Vagina (tissue), 2 donors: Measurements from ENCODE around the gene TNS4.
A peak's percentile ranks its signal among the peaks of the same experiment; 100 is the strongest.

ENCODE experiments used
- CTCF ChIP-seq, 3 experiments: fragments of 450-650 bp in 2 of 3; fragments of 200-600 bp in 1 of 3; sonication (generic) in 1 of 3; IDR thresholded peaks; one replicate each; pipeline ENCODE4 v1.5.1; 2017 to 2019; ENCODE audit warnings: antibody characterized with exemption in 3 of 3, mild to moderate bottlenecking in 2 of 3, moderate library complexity in 2 of 3
- POLR2A ChIP-seq, 2 donors: fragments of 450-650 bp; IDR thresholded peaks; one replicate each; pipeline ENCODE4 v1.6.1; 2017; ENCODE audit warnings: antibody characterized with exemption in 2 of 2, mild to moderate bottlenecking in 2 of 2, moderate library complexity in 2 of 2
- POLR2AphosphoS5 ChIP-seq, 2 donors: sonication (generic); formaldehyde crosslinking; IDR thresholded peaks; one replicate each; pipeline ENCODE4 v1.9.0; 2017; ENCODE audit warnings: antibody characterized with exemption in 2 of 2, mild to moderate bottlenecking in 2 of 2, low read depth in 1 of 2; ENCODE audit not compliant: insufficient read depth in 1 of 2

- TF ChIP-seq POLR2A (IDR thresholded peaks at IDR 0.05) = no peak
- no peak for TF ChIP-seq CTCF (IDR thresholded peaks at IDR 0.05)
- TF ChIP-seq POLR2AphosphoS5 (IDR thresholded peaks at IDR 0.05; ENCODE audit: insufficient read depth in 1 of 2, low read depth in 1 of 2) = peak; percentile 91 to 97
These were observed 41.4 kb upstream of the TNS4 start for GRCh38 chr17:40542558-40543411.
